CD8-positive, alpha-beta memory T cell (primary cell): ENCODE results near the gene PITX1. TPM values are rescaled to one million over a fixed set of nuclear protein-coding genes. Genes with fewer than 3 reads are reported as not detected.

Experiments used
- CTCF ChIA-PET: fragments of 350-600 bp; sonication (Branson Sonifier 250); formaldehyde crosslinking; loops from one replicate; lab custom pipeline; 2021; ENCODE audit warnings: antibody characterized with exemption; lab: Charles Lee
- POLR2A ChIA-PET: fragments of 350-600 bp; sonication (Branson Sonifier 250); formaldehyde crosslinking; loops from one replicate; lab custom pipeline; 2021; ENCODE audit warnings: antibody characterized with exemption; lab: Charles Lee
- DNase-seq, 5 donors: peaks; one replicate each; pipeline versions ENCODE4 v3.0.0 to v3.0.0-alpha.2; 2020 to 2022; ENCODE audit warnings: mixed read lengths in 1 of 5
- H3K27ac ChIP-seq: one replicate; pipeline ENCODE4 v1.7.0; 2013; ENCODE audit warnings: low read depth, mild to moderate bottlenecking, low read length, moderate library complexity
- H3K27me3 ChIP-seq: 2 replicates; pipeline ENCODE4 v1.7.0; 2013; ENCODE audit warnings: low read length, mild to moderate bottlenecking; ENCODE audit not compliant: insufficient read depth, poor library complexity, severe bottlenecking
- H3K36me3 ChIP-seq: 2 replicates; pipeline ENCODE4 v1.7.0; 2013; ENCODE audit warnings: mild to moderate bottlenecking, low read length, moderate library complexity; ENCODE audit not compliant: insufficient read depth
- H3K4me1 ChIP-seq: 2 replicates; pipeline ENCODE4 v1.7.0; 2013; ENCODE audit warnings: mild to moderate bottlenecking, low read length, moderate library complexity; ENCODE audit not compliant: insufficient read depth
- H3K4me3 ChIP-seq: 2 replicates; pipeline ENCODE4 v1.7.0; 2013; ENCODE audit warnings: mild to moderate bottlenecking, low read length
- H3K9me3 ChIP-seq: 2 replicates; pipeline ENCODE4 v1.7.0; 2013; ENCODE audit warnings: mild to moderate bottlenecking, low read length
- H3K27ac Mint-ChIP-seq, 8 donors: one replicate each; pipeline ENCODE4 v1.8.0; 2020 to 2021; ENCODE audit warnings: mixed read lengths in 8 of 8, mild to moderate bottlenecking in 6 of 8, inconsistent platforms in 3 of 8, moderate library complexity in 3 of 8
- H3K27me3 Mint-ChIP-seq, 2 donors: one replicate each; pipeline ENCODE4 v1.8.0; 2020 to 2021; ENCODE audit warnings: mixed read lengths in 2 of 2, mild to moderate bottlenecking in 1 of 2, moderate library complexity in 1 of 2
- H3K36me3 Mint-ChIP-seq, 3 donors: one replicate each; pipeline ENCODE4 v1.8.0; 2020 to 2021; ENCODE audit warnings: mixed read lengths in 3 of 3, inconsistent platforms in 1 of 3, mild to moderate bottlenecking in 1 of 3
- H3K4me1 Mint-ChIP-seq, 3 donors: one replicate each; pipeline ENCODE4 v1.8.0; 2020 to 2021; ENCODE audit warnings: mixed read lengths in 3 of 3, inconsistent platforms in 1 of 3, mild to moderate bottlenecking in 1 of 3
- H3K4me3 Mint-ChIP-seq, 7 donors: one replicate each; pipeline ENCODE4 v1.8.0; 2020 to 2021; ENCODE audit warnings: mixed read lengths in 7 of 7, mild to moderate bottlenecking in 6 of 7, moderate library complexity in 4 of 7, inconsistent platforms in 2 of 7
- H3K9me3 Mint-ChIP-seq, 5 donors: one replicate each; pipeline ENCODE4 v1.8.0; 2020 to 2022; ENCODE audit warnings: mixed read lengths in 5 of 5, mild to moderate bottlenecking in 3 of 5, moderate library complexity in 2 of 5, inconsistent platforms in 1 of 5
- polyA plus RNA-seq: library from polyadenylated mRNA; unstranded; fragments of 300-500 nt; fragmentation: Illumina TruSeq; gene quantifications from one replicate; pipeline ENCODE4 v1.2.3, GENCODE V29; 2021
- total RNA-seq, 2 experiments: library from RNA; stranded (reverse); gene quantifications; one replicate each; pipeline ENCODE4 v1.2.3, GENCODE V29; 2021

Gene PITX1
- total and polyA plus RNA-seq, 3 experiments from 2014 or later = not detected

DNA sequence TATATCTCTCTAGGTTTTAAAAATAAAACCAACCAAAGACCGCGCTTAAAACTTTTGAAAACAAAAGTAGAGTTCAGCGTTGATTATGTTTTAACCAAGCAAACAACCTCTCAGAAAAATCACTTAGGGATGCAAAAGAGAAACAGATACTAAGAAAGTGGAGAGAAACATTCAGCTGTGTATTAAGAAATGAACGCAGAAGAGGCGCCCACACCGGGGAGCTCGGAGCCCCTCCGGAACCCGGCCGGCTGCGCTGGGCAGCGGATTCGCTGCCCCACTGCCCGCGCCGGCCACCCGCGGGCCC lies 1.4 kb downstream of the PITX1 start:
- Histone ChIP-seq H3K4me3 (no peak overlapping the region), H3K9me3 (no peaks in the 10 kb centered on the region), H3K4me1 (peaks cover 6% of the 10 kb centered on the region), H3K27me3 (peaks cover 27% of the 10 kb centered on the region), H3K36me3 (no peaks in the 10 kb centered on the region), H3K27ac (peak overlapping the region; percentile 80)
- Mint-ChIP-seq H3K36me3 (no peaks in the 10 kb centered on the region), H3K9me3 (peaks cover 0 to 3% (median 0%) of the 10 kb centered on the region in 5 donors), H3K27me3 (peaks cover 51 to 74% of the 10 kb centered on the region in 2 donors), H3K27ac (no peak overlapping the region), H3K4me3 (peak overlapping the region in 5 of 7 donors; percentile 9 to 65 (median 59)), H3K4me1 (peaks cover 27 to 52% (median 30%) of the 10 kb centered on the region in 3 donors)
- no peak for DNase-seq
- ChIA-PET POLR2A (no interaction called here), CTCF (no interaction called here)

DNA sequence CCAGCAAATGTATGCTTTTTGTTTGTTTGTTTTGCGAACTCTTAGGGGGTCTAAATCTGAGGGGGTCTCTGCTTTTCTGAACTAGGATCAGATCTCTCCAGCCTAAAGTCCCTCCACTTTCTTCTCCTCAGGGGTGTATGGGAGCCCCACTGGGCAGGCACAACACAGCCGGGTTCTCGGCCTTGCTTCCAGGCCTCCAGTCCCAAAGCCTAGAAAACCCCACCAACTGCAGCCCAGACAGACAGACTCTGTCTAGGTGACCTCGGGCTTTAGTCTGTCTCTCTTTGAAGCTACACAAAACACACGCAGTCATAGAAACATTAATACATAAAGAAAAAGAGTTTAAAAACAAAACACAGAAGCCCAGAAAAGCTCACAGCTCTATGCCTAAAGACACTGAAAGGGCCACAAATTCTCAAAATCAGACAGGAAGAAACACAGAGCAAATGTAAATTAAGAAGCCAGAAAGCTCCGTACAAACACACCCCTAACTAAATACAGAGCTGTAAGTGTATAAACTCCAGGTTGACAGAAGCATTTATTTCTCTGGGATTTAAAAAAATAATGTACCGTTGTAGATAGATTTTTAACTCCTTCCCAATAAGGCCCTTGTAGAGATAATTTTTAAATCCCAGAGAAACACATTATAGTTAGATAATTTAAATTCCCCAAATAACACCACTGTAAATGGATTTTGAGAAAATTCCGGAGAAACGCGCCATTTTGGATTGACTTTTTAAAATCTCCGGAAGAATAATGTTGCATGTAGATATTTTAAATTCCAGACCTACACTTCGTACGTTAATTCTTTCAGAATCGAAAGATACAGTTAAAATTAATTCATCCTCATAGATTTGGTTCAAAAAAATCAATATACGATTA lies 2.0 kb downstream of the PITX1 start:
- peaks cover 0 to 3% (median 0%) of the 10 kb centered on the region in 5 donors for H3K9me3 Mint-ChIP-seq
- no peak for DNase-seq
- H3K4me1 Mint-ChIP-seq = peaks cover 27 to 55% (median 30%) of the 10 kb centered on the region in 3 donors
- no peaks in the 10 kb centered on the region for H3K36me3 Mint-ChIP-seq
- no peak overlapping the region for H3K27ac Mint-ChIP-seq
- POLR2A ChIA-PET = no interaction called here
- peak overlapping the region in 4 of 7 donors; percentile 28 to 63 (median 42) for H3K4me3 Mint-ChIP-seq
- Histone ChIP-seq H3K27me3 (peaks cover 22% of the 10 kb centered on the region), H3K4me1 (peaks cover 6% of the 10 kb centered on the region), H3K4me3 (no peak overlapping the region), H3K9me3 (no peaks in the 10 kb centered on the region), H3K36me3 (no peaks in the 10 kb centered on the region), H3K27ac (peak overlapping the region; percentile 80)
- CTCF ChIA-PET = no interaction called here
- peaks cover 50 to 74% of the 10 kb centered on the region in 2 donors for H3K27me3 Mint-ChIP-seq

DNA sequence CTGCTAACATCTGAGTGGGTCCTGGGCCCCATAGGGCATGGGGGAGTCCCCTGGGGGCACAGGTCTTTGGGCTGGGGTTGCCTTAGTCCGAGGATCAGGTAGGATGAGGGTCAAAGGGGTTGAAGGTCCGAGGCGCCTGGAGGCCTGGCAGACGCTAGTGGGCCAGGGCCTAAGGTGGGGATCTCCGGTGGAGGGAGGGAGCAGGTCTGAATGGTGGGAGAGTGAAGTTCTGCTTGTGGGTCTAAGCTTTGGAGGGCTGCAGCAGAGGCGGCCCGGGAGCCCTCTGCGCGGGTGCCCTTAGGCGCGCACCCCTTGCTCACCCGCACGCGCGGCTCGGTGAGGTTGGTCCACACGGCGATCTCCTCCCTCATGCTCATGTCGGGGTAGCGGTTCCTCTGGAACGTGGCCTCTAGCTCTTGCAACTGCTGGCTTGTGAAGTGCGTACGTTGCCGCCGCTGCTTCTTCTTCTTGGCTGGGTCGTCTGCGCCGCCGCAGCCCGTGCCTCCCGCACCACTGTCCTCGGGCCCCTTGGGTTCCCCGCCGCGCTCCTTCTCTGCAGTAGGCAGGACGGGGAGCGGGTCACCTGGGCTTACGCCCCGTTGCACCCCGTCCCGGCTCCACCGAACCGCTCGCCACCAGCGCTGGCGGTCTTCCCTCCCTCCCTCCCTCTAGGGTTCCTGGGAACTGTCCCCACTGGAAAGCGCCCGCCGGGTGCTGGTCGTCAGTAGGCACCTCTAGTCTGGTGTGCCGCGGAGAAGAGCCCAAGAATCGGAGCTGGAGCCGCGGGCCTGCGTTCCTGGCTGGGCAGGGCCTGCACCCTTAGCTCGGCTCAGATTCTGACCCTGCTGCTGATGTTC lies 2.8 kb downstream of the PITX1 start:
- peak overlapping the region; percentile 80 for H3K27ac ChIP-seq
- Mint-ChIP-seq H3K27ac (no peak overlapping the region), H3K4me1 (peaks cover 27 to 55% (median 30%) of the 10 kb centered on the region in 3 donors), H3K36me3 (no peaks in the 10 kb centered on the region), H3K9me3 (peaks cover 0 to 3% (median 0%) of the 10 kb centered on the region in 5 donors), H3K4me3 (peak overlapping the region in 3 of 7 donors; percentile 16 to 32 (median 19)), H3K27me3 (peaks cover 51 to 74% of the 10 kb centered on the region in 2 donors)
- ChIA-PET POLR2A (no interaction called here), CTCF (no interaction called here)
- peaks cover 6% of the 10 kb centered on the region for H3K4me1 ChIP-seq
- no peak for DNase-seq
- H3K27me3 ChIP-seq = peaks cover 22% of the 10 kb centered on the region
- no peaks in the 10 kb centered on the region for H3K36me3 ChIP-seq
- H3K4me3 ChIP-seq = no peak overlapping the region
- no peaks in the 10 kb centered on the region for H3K9me3 ChIP-seq

DNA sequence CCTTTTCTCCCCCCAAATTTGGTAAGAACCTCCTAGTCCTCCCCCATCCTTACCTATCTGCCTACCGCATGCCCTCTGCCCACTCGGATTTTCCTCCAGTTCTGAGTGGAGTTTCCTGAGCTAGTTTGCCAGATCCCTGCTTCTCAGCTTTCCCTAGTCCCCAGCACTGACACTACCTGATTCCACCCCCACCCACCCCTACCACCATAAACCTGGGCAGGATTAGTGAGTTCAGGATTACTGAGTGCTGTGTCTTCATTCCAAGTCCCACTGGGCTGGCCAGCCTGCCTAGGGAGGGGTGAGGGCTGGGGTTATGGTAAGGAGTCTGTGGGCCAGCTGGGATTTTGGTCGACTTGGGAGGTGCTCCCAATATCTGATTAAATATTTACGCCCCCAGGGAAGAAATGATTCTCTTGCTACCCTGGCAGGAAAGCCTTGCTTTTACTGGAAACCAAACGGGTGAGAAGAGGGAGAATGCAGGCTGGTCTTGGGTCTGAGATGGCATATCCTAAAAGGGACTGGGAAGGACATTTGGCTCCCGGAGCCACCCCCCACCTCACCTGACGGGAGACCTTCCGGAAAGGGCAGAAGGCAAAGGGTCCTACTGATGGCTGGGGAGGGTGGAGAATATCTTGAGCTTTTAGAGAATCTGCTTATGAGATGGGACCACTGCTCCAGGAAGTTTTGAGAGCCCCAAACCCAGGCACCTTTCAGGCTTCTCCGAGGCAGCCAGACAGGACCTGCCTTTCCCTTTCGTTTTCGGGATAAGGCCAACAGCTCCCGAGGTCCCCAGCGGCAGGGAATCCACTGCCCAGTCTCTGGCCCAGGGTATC lies 3.7 kb downstream of the PITX1 start:
- no peaks in the 10 kb centered on the region for H3K36me3 ChIP-seq
- peaks cover 22% of the 10 kb centered on the region for H3K27me3 ChIP-seq
- Mint-ChIP-seq H3K27ac (peak overlapping the region in 1 of 8 donors; percentile 35), H3K4me3 (no peak overlapping the region), H3K4me1 (peaks cover 27 to 55% (median 27%) of the 10 kb centered on the region in 3 donors), H3K36me3 (no peaks in the 10 kb centered on the region), H3K27me3 (peaks cover 51 to 75% of the 10 kb centered on the region in 2 donors), H3K9me3 (peaks cover 0 to 3% (median 0%) of the 10 kb centered on the region in 5 donors)
- ChIA-PET CTCF (no interaction called here), POLR2A (no interaction called here)
- H3K4me3 ChIP-seq = no peak overlapping the region
- H3K9me3 ChIP-seq = no peaks in the 10 kb centered on the region
- no peak for DNase-seq
- peaks cover 6% of the 10 kb centered on the region for H3K4me1 ChIP-seq
- H3K27ac ChIP-seq = peak overlapping the region; percentile 80

DNA sequence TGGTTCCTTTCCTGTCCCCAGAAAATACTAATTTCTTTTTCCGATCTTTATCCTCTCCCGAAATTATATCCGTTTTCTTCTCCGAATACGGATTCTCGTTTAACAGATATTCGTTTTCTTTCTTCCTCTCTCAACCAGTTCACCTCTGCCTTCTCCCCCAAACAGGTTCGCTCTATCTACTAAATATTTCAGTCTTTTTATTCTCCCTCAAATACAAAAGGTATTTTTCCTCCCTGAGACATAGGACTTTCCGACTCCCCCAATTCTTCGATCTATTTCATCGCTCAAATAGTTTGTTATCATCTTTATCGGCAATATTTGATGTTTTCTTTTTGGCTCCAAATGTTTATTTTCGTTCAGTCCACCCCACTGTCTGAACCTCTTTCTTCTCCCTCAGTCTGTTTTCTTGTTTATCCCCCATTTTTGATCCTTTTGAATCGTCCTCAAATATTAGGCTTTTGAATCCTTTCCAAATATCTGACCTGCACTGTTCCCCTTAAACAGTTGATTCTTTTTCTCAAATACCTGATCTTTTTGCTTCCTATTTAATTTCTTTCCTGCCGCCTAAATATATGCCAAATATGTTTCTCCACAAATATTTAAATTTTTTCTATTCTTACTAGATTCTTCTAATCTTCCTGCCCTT lies 4.4 kb downstream of the PITX1 start:
- H3K4me3 ChIP-seq = no peak overlapping the region
- peak overlapping the region in 2 of 8 donors; percentile 16 to 65 for H3K27ac Mint-ChIP-seq
- ChIA-PET CTCF (no interaction called here), POLR2A (no interaction called here)
- peaks cover 22% of the 10 kb centered on the region for H3K27me3 ChIP-seq
- H3K9me3 Mint-ChIP-seq = peaks cover 0 to 3% (median 0%) of the 10 kb centered on the region in 5 donors
- H3K27ac ChIP-seq = no peak overlapping the region
- no peaks in the 10 kb centered on the region for H3K9me3 ChIP-seq
- no peaks in the 10 kb centered on the region for H3K36me3 Mint-ChIP-seq
- no peak for DNase-seq
- H3K4me1 Mint-ChIP-seq = peaks cover 19 to 50% (median 22%) of the 10 kb centered on the region in 3 donors
- H3K27me3 Mint-ChIP-seq = peaks cover 48 to 71% of the 10 kb centered on the region in 2 donors
- H3K36me3 ChIP-seq = no peaks in the 10 kb centered on the region
- peaks cover 6% of the 10 kb centered on the region for H3K4me1 ChIP-seq
- peak overlapping the region in 3 of 7 donors; percentile 1 to 46 (median 45) for H3K4me3 Mint-ChIP-seq

DNA sequence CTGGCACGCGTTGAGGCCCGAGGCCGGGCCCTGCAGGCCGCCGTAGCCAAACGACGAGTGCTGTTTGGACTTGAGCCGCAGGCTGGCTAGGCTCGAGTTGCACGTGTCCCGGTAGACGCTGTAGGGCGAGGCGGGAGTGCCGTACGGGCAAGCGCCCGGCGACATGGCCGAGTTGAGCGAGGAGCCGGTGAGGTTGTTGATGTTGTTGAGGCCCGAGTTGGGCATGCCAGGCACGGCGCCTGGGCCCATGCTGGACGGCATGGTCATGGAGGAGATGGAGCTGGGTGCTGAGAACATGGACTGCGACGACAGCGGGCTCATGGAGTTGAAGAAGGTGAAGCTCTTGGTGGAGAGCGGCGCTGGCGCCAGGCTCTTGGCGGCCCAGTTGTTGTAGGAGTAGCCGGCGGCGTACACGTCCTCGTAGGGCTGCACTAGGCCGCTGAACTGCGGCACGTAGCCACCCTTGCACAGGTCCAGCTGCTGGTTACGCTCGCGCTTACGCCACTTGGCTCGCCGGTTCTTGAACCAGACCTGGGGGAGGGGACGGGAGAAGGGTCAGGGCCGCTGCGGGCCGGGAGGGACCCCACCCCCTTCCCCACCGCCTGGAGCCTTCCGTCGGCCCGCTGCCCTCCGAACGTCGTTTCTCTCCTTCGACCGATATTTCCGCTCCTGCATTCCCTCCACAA lies 5.1 kb downstream of the PITX1 start:
- POLR2A ChIA-PET = no interaction called here
- peak overlapping the region in 1 of 8 donors; percentile 71 for H3K27ac Mint-ChIP-seq
- CTCF ChIA-PET = no interaction called here
- Histone ChIP-seq H3K4me1 (peaks cover 6% of the 10 kb centered on the region), H3K9me3 (no peaks in the 10 kb centered on the region), H3K36me3 (no peaks in the 10 kb centered on the region), H3K27me3 (peaks cover 22% of the 10 kb centered on the region), H3K27ac (no peak overlapping the region), H3K4me3 (no peak overlapping the region)
- DNase-seq = no peak
- H3K9me3 Mint-ChIP-seq = peaks cover 0 to 3% (median 0%) of the 10 kb centered on the region in 5 donors
- H3K4me1 Mint-ChIP-seq = peaks cover 19 to 46% (median 22%) of the 10 kb centered on the region in 3 donors
- H3K27me3 Mint-ChIP-seq = peaks cover 48 to 68% of the 10 kb centered on the region in 2 donors
- H3K4me3 Mint-ChIP-seq = peak overlapping the region in 1 of 7 donors; percentile 45
- H3K36me3 Mint-ChIP-seq = no peaks in the 10 kb centered on the region
